DOHH2 (cell line): ENCODE measurements around the gene SLC7A4.
"Not testable (repeated sequence)": the region's sequence is repeated elsewhere in the genome, so short reads cannot be mapped to it uniquely, and the experiment has no call there.

Source experiments
- H3F3A ChIP-seq: fragments of 200-600 bp; sonication (generic), shearing (Covaris generic); 2 replicates; pipeline ENCODE4 v1.6.0; 2016; ENCODE audit warnings: antibody characterized with exemption, mild to moderate bottlenecking; ENCODE audit not compliant: control insufficient read depth, insufficient read depth
- H3K27ac ChIP-seq: fragments of 200-600 bp; sonication (generic); 2 replicates; pipeline ENCODE4 v1.5.1; 2014; ENCODE audit warnings: low read depth, mild to moderate bottlenecking, low read length, moderate library complexity
- H3K27me3 ChIP-seq: fragments of 200-600 bp; sonication (generic); 2 replicates; pipeline ENCODE4 v1.6.1; 2014; ENCODE audit warnings: mild to moderate bottlenecking, low read length, mixed read lengths; ENCODE audit not compliant: control insufficient read depth
- H3K36me3 ChIP-seq: fragments of 200-600 bp; sonication (generic); 2 replicates; pipeline ENCODE4 v1.6.1; 2014; ENCODE audit warnings: mild to moderate bottlenecking, low read length, moderate library complexity, mixed read lengths; ENCODE audit not compliant: control insufficient read depth
- H3K4me1 ChIP-seq: fragments of 200-600 bp; sonication (generic); 2 replicates; pipeline ENCODE4 v1.6.1; 2014; ENCODE audit warnings: mild to moderate bottlenecking, low read length, mixed read lengths; ENCODE audit not compliant: control insufficient read depth
- H3K4me2 ChIP-seq: fragments of 200-600 bp; sonication (generic); 2 replicates; pipeline ENCODE4 v1.6.0; 2014; ENCODE audit warnings: mild to moderate bottlenecking, low read length, moderate library complexity
- H3K4me3 ChIP-seq: fragments of 200-600 bp; sonication (generic); 2 replicates; pipeline ENCODE4 v1.5.1; 2014; ENCODE audit warnings: mild to moderate bottlenecking, low read length, mixed read lengths
- H3K79me2 ChIP-seq: fragments of 200-600 bp; sonication (generic); 2 replicates; pipeline ENCODE4 v1.6.1; 2014; ENCODE audit warnings: mild to moderate bottlenecking, low read length, mixed read lengths; ENCODE audit not compliant: control insufficient read depth
- H3K9me2 ChIP-seq: fragments of 200-600 bp; sonication (generic); replicated peaks from 2 replicates; pipeline ENCODE4 v1.6.1; 2014; ENCODE audit warnings: mild to moderate bottlenecking, low read length, mixed read lengths; ENCODE audit not compliant: control insufficient read depth
- H3K9me3 ChIP-seq: fragments of 200-600 bp; sonication (generic); 2 replicates; pipeline ENCODE4 v1.6.1; 2014; ENCODE audit warnings: antibody characterized with exemption, low read length, mixed read lengths; ENCODE audit not compliant: control insufficient read depth, insufficient read depth
- H4K20me1 ChIP-seq: fragments of 200-600 bp; sonication (generic); 2 replicates; pipeline ENCODE4 v1.6.0; 2014; ENCODE audit warnings: low read depth, mild to moderate bottlenecking, antibody characterized with exemption, low read length, moderate library complexity; ENCODE audit not compliant: control insufficient read depth, insufficient read depth
- CTCF ChIP-seq: fragments of 200-600 bp; sonication (generic); IDR thresholded peaks from one replicate; pipeline ENCODE4 v1.5.1; 2014; ENCODE audit warnings: antibody characterized with exemption, mild to moderate bottlenecking, low read depth, low read length; ENCODE audit not compliant: poor library complexity, severe bottlenecking
- EZH2phosphoT487 ChIP-seq: fragments of 200-600 bp; sonication (generic); IDR thresholded peaks from 2 replicates; pipeline ENCODE4 v1.6.1; 2017; ENCODE audit warnings: borderline replicate concordance, mild to moderate bottlenecking, antibody characterized with exemption, low read length, moderate library complexity, mixed read lengths

Gene SLC7A4

GRCh38 chr22:21074102-21074715 lies 41.8 kb upstream of the SLC7A4 start:
- H3K4me3 ChIP-seq: no peak overlapping the region
- no peaks in the 10 kb centered on the region for H3K4me1 ChIP-seq
- no peaks in the 10 kb centered on the region for H3K9me2 ChIP-seq
- H3K27me3 ChIP-seq: no peaks in the 10 kb centered on the region
- no peaks in the 10 kb centered on the region for H3F3A ChIP-seq
- no peaks in the 10 kb centered on the region for H3K79me2 ChIP-seq
- no peaks in the 10 kb centered on the region for H4K20me1 ChIP-seq
- H3K36me3 ChIP-seq: no peaks in the 10 kb centered on the region
- no peaks in the 10 kb centered on the region for H3K9me3 ChIP-seq
- TF ChIP-seq EZH2phosphoT487 (no peak), CTCF (no peak)
- no peak overlapping the region for H3K27ac ChIP-seq
- H3K4me2 ChIP-seq: no peak overlapping the region

GRCh38 chr22:21073482-21073881 lies 41.1 kb upstream of the SLC7A4 start:
- H3K36me3 ChIP-seq: no peaks in the 10 kb centered on the region
- H3K27ac ChIP-seq: no peak overlapping the region
- no peaks in the 10 kb centered on the region for H3F3A ChIP-seq
- no peak overlapping the region for H3K4me3 ChIP-seq
- no peaks in the 10 kb centered on the region for H3K9me2 ChIP-seq
- H3K27me3 ChIP-seq: no peaks in the 10 kb centered on the region
- no peaks in the 10 kb centered on the region for H3K79me2 ChIP-seq
- H4K20me1 ChIP-seq: no peaks in the 10 kb centered on the region
- no peak for TF ChIP-seq EZH2phosphoT487
- TF ChIP-seq CTCF: no peak
- H3K4me2 ChIP-seq: no peak overlapping the region
- H3K4me1 ChIP-seq: no peaks in the 10 kb centered on the region
- H3K9me3 ChIP-seq: no peaks in the 10 kb centered on the region

- no peaks in the 10 kb centered on the region for H3K9me3 ChIP-seq
- H3K9me2 ChIP-seq: no peaks in the 10 kb centered on the region
- H3K4me2 ChIP-seq: no peak overlapping the region
- no peaks in the 10 kb centered on the region for H3K27me3 ChIP-seq
- no peaks in the 10 kb centered on the region for H3F3A ChIP-seq
- H3K79me2 ChIP-seq: no peaks in the 10 kb centered on the region
- H3K36me3 ChIP-seq: no peaks in the 10 kb centered on the region
- no peak overlapping the region for H3K27ac ChIP-seq
- TF ChIP-seq CTCF (no peak), EZH2phosphoT487 (no peak)
- no peaks in the 10 kb centered on the region for H3K4me1 ChIP-seq
- H4K20me1 ChIP-seq: no peaks in the 10 kb centered on the region
- no peak overlapping the region for H3K4me3 ChIP-seq
Measured at GRCh38 chr22:21073023-21073422, 40.7 kb upstream of the SLC7A4 start.

GRCh38 chr22:21071796-21072195 lies 39.4 kb upstream of the SLC7A4 start:
- not testable (repeated sequence) for H3K9me2 ChIP-seq, H3K27me3 ChIP-seq, H3K79me2 ChIP-seq, H3F3A ChIP-seq, H3K4me2 ChIP-seq, H3K27ac ChIP-seq, H4K20me1 ChIP-seq, H3K9me3 ChIP-seq, H3K36me3 ChIP-seq, H3K4me3 ChIP-seq, H3K4me1 ChIP-seq
